ENCODE results near the gene FBXO7.

DNA sequence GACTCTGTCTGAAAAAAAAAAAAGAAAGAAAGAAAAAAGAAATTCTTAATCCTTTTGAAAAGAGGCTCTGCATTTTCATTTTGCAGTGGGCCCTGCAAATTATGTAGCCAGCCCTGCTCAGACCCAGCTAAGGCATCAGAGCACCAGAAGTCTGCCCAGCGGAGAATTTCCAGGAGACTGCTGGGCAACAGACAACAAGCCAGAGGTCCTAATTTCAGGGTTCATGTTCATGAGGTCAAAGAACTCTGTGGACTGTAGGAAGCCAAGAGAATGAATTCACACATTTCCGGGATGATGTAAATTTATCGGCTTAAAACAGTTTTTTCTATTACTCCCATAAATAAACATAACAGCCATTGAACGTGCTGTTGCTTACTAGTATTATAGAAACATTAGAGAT, 47.7 kb upstream of the FBXO7 start:
- TF ChIP-seq TAF1 (IDR thresholded peaks at IDR 0.05; ENCODE audit: borderline replicate concordance, insufficient read depth, low read length): no peak
- TF ChIP-seq SIN3A (IDR thresholded peaks at IDR 0.05; ENCODE audit: borderline replicate concordance, insufficient read depth, low read length): no peak
- no peak for TF ChIP-seq POLR2AphosphoS5 (IDR thresholded peaks at IDR 0.05; ENCODE audit: low read depth, low read length)
- TF ChIP-seq, protein P1, sequence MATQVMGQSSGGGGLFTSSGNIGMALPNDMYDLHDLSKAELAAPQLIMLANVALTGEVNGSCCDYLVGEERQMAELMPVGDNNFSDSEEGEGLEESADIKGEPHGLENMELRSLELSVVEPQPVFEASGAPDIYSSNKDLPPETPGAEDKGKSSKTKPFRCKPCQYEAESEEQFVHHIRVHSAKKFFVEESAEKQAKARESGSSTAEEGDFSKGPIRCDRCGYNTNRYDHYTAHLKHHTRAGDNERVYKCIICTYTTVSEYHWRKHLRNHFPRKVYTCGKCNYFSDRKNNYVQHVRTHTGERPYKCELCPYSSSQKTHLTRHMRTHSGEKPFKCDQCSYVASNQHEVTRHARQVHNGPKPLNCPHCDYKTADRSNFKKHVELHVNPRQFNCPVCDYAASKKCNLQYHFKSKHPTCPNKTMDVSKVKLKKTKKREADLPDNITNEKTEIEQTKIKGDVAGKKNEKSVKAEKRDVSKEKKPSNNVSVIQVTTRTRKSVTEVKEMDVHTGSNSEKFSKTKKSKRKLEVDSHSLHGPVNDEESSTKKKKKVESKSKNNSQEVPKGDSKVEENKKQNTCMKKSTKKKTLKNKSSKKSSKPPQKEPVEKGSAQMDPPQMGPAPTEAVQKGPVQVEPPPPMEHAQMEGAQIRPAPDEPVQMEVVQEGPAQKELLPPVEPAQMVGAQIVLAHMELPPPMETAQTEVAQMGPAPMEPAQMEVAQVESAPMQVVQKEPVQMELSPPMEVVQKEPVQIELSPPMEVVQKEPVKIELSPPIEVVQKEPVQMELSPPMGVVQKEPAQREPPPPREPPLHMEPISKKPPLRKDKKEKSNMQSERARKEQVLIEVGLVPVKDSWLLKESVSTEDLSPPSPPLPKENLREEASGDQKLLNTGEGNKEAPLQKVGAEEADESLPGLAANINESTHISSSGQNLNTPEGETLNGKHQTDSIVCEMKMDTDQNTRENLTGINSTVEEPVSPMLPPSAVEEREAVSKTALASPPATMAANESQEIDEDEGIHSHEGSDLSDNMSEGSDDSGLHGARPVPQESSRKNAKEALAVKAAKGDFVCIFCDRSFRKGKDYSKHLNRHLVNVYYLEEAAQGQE (IDR thresholded peaks at IDR 0.05; ENCODE audit: insufficient read depth in 1 of 2, low read depth in 2 of 2, low read length in 2 of 2): no peak
